Measurements from ENCODE around the gene KRT9. TPM values are rescaled to one million over a fixed set of nuclear protein-coding genes. Genes with fewer than 3 reads are reported as not detected.
"Not testable (repeated sequence)": the region's sequence is repeated elsewhere in the genome, so short reads cannot be mapped to it uniquely, and the experiment has no call there.

The KRT9 gene, protein sequence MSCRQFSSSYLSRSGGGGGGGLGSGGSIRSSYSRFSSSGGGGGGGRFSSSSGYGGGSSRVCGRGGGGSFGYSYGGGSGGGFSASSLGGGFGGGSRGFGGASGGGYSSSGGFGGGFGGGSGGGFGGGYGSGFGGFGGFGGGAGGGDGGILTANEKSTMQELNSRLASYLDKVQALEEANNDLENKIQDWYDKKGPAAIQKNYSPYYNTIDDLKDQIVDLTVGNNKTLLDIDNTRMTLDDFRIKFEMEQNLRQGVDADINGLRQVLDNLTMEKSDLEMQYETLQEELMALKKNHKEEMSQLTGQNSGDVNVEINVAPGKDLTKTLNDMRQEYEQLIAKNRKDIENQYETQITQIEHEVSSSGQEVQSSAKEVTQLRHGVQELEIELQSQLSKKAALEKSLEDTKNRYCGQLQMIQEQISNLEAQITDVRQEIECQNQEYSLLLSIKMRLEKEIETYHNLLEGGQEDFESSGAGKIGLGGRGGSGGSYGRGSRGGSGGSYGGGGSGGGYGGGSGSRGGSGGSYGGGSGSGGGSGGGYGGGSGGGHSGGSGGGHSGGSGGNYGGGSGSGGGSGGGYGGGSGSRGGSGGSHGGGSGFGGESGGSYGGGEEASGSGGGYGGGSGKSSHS
- not detected for polyA plus RNA-seq (ENCODE audit: insufficient read length in 3 of 3)

DNA sequence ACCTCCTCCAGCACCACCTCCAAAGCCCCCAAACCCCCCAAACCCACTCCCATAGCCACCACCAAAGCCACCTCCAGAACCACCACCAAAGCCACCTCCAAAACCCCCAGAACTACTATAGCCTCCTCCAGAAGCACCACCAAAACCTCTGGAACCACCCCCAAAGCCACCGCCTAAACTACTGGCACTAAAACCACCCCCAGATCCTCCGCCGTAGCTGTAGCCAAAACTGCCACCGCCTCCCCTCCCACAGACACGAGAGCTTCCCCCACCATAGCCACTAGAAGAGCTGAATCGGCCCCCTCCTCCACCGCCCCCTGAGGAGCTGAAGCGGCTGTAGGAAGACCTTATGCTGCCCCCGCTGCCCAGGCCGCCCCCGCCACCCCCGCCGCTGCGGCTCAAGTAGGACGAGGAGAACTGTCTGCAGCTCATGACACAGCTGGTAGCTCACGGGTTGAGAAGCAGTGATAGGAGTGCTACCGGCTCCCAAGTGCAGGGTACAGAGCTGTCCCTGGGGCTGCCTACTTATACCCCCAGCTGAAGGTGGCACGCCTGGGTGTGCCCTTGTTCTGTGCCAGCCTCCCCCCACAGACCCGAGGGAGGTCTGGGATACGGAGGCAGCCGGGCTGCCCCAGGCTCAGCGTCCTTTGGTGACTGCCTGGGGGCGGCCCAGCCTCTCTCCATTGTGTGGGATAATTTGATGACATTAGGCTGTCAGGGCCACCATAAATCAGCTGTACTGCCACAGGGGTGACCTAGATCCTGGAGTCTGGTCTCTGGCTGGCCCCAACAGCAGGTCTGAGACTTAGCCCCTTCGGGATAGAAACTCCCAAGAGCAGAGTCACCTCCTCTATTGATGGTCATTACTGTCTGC is at the start of gene KRT9:
Gene KRT9 (minus strand): TSS at position 499 of the 874 bp plus-strand sequence. CDS start 67 bp downstream, at position 432.
- no peak for DNase-seq (ENCODE audit: low read depth in 3 of 3, low spot score in 2 of 3)

DNA sequence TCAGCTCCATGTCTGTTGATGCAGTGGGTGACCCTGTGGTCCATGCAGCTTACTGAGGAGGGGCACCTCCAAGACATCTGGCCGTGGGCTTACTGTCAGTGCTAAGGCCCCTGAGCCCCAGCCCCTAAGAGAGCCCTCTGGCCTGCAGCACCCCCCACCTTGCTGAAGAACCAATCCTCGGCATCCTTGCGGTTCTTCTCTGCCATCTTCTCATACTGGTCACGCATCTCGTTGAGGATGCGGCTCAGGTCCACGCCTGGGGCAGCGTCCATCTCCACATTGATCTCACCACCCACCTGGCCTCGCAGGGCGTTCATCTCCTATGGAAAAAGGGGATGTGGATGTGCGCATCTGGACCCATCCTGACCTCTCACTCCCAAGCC is 49.6 kb upstream of the KRT9 start:
- not testable (repeated sequence) for DNase-seq (ENCODE audit: low read depth in 3 of 3, low spot score in 2 of 3)

DNA sequence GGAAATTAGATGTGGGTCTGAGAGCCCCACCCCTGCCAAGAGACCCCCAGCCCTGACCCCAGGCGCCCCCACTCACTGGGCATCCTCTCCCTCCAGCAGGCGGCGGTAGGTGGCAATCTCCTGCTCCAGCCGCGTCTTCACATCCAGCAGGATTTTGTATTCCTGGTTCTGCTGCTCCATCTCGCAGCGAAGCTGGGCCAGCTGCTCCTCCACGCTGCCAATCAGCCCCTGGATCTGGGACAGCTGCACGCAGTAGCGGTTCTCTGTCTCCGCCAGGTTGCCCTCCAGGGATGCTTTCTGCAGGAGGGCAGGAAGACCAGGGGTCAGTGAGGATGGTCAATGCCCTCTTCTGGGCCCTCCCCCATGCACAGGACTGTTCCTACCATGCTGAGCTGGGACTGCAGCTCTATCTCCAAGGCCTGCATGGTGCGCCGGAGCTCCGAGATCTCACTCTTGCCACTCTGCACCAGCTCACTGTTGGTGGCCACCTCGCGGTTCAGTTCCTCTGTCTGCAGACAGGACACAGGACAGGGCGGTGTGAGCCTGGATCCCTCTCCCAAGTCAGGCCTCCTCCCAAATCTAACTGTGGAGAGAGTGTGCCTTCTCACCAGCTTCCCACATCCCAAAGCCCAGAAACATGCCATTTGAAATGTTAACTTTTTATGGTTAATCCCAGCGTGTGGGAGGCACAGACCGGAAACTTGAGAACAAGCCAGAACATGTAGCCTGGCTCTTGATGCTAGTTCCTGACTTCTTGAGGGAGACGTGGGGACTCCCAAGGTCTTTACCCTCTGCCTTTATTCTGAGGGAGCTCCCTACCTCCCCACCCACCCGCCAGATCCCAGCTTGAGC is 49.0 kb upstream of the KRT9 start:
- no peak for DNase-seq (ENCODE audit: low read depth in 3 of 3, low spot score in 2 of 3)

- DNase-seq (ENCODE audit: low read depth in 3 of 3, low spot score in 2 of 3): not testable (repeated sequence)
These were observed 48.2 kb upstream of the KRT9 start for GRCh38 chr17:41619927-41620582.

DNA sequence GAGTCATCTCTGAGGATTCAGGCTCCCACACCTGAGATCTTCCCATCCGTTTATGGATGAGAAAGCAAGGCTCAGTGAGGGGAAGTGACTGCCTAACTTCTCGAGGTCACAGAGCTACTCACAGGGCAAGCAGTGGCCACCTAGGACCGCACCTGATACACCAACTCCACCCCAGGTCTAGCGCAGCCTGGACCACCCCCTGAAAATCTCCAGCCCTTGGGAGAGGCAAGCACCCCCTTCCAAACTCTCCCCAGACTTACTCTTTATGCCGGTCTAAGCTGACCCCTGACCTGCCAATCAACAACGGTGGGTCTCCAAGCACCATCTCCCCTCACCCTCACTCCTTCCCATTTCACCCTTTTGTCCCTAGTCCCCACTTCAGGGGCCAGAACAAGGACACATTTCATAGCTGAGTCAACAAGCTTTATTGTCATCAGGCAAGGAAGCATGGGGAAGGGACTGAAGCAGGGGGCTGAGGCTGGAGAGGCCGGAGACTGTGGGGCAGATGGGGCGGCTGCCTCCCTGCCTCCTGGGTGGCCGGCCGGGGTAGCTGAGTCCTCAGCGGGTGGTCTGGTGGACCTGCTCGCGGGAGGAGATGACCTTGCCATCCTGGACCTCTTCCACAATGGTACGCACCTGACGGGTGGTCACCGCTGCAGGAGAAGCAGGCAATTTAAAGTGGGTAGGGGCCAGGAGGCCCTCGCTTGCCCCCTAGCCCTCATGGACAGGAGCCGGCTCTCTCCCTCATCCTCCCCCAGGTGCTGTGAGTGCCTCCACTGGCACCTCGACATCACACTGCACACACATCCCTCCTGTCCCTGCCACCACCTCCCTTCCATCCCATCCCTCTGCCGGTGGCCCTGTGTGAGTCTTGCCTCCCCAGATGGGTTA is 47.4 kb upstream of the KRT9 start:
- no peak for DNase-seq (ENCODE audit: low read depth in 3 of 3, low spot score in 2 of 3)

DNA sequence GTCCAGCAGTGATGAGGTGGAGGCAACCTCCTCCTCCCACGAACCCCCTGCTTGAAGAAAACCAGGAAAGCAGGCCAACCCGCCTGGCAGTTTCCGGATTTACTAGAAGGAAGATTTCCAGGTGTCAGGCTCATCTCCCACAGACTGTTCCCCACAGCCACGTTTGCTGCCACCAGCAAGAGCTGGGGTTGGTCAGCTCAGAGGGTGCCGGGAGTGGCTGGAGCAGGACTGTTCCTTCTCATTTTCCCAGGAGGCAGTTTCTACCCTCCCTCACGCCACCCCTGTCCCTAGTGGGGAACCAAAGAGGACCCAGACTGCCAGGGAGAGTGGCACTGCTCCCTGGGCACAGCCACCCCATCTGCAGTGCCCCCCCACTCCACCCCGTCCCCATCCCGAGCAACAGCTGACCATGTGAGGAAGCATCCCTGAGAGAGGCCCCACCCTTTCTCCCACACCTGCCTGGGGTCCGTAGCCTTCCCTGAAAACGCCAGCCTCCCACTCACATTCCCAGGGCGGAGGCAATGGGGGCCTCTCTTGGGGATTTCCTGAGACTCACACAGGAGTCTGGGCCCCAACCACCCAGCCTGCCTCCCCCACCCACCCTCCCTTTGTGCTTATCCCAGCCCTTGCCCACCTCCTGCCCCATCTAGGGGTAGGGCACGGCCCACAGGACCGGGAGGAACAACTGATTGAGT is 46.6 kb upstream of the KRT9 start:
- no peak for DNase-seq (ENCODE audit: low read depth in 3 of 3, low spot score in 2 of 3)

GRCh38 chr17:41617698-41618097 is 45.8 kb upstream of the KRT9 start:
- no peak for DNase-seq (ENCODE audit: low read depth in 3 of 3, low spot score in 2 of 3)

GRCh38 chr17:41617136-41617535 is 45.3 kb upstream of the KRT9 start:
- no peak for DNase-seq (ENCODE audit: low read depth in 3 of 3, low spot score in 2 of 3)

DNA sequence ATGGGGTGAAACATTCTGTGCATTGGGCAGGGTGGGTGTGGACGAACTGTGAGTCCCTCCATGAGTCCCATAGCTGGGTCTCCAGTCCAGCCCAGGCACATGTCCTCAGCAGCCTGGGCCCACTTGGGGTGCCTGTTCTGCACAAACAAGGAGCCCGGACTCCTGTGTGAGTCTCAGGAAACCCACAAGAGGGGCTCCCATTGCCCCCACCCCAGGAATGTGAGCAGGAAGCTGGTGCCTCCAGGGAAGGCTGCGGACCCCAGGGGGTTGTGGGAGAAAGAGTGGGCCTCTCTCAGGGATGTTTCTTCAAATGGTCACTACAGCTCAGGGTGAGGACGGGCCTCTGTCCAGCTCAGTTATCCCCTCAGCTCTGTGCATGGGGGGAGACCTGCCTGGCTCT is 44.6 kb upstream of the KRT9 start:
- not testable (repeated sequence) for DNase-seq (ENCODE audit: low read depth in 3 of 3, low spot score in 2 of 3)

DNA sequence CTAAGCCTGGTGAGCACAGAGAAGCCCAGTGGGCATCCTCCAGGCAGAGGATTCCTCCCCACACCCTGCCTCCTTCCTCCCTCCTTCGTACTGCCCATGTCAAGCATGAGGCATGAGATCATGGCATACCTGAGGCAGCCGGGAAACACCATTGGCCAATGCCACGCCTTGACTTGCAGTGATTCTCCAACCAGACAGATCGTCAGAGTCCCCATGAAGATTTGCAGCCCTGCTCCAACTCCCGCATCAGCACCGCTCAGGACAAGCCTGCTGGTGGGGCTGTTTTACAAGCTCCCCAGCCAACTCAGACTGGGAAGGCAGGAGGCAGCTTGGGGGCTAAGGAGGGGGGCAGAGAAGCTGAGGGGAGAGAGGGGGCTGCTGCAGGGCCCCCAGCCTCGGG is 43.6 kb upstream of the KRT9 start:
- DNase-seq (ENCODE audit: low read depth in 3 of 3, low spot score in 2 of 3): no peak

DNA sequence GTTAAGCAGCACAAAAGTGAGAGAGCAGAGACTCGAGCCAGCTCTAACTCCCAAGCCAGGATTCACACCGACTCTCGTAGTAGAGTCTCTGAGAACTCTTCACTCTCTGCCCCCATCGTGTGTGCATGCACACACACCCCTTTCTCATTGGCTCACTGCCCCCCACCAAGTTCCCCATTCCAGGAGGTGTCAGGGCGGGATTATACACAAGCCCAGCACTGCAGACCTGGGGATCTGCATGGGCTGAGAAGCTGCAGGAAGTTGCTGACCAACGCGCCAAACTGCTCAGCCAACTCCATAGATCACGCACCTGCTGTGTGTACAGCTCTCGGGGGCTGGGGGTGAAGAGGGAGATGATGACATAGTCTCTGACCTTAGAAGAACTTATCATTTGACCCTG is 42.9 kb upstream of the KRT9 start:
- DNase-seq (ENCODE audit: low read depth in 3 of 3, low spot score in 2 of 3): not testable (repeated sequence)

- DNase-seq (ENCODE audit: low read depth in 3 of 3, low spot score in 2 of 3): no peak
These were observed 42.2 kb upstream of the KRT9 start for GRCh38 chr17:41614098-41614497.

DNA sequence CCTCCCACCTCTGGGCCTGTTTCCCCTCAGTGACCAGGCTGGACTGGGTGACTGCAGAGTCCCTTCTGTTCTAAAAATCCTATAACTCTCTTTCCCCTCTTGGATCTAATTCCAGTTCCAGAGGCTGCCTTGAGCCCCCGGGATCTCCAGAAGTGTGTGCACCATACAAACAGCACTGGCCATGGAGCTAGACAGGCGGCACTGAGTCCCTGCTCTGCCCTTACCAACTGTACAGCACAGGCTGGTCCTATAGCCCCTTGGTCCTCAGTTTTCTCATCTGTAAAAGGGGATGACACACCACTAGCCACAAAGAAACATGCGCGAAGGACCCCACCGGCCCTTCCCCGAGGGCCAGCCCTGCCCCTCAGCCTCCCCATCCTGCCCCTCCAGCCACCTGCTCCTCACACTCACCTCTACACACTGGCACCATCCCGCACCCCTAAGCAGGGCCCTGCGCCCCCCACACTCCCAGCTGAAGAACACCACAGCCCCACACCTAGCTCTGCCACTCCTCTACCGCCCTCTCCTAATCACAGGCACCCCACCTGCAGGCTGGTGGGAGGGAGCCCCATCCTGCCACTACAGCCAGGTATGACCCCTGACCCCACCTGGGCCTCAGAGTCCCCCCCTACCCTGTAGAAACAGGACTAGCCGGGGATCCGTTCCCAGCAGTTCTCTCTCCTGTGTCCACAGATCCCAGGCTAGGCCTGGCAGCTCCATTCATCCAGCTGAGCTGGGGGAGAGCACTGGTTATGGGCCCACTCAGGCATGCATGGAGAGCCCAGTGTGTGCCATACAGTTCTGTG is 41.6 kb upstream of the KRT9 start:
- DNase-seq (ENCODE audit: low read depth in 3 of 3, low spot score in 2 of 3): no peak

GRCh38 chr17:41612376-41613160 is 40.7 kb upstream of the KRT9 start, which contains the start of gene KRT16:
Gene KRT16 (minus strand): TSS chr17:41612767. CDS start chr17:41612688, 79 bp downstream.
- not testable (repeated sequence) for DNase-seq (ENCODE audit: low read depth in 3 of 3, low spot score in 2 of 3)

GRCh38 chr17:41610965-41611640 is 39.2 kb upstream of the KRT9 start:
- no peak for DNase-seq (ENCODE audit: low read depth in 3 of 3, low spot score in 2 of 3)

DNA sequence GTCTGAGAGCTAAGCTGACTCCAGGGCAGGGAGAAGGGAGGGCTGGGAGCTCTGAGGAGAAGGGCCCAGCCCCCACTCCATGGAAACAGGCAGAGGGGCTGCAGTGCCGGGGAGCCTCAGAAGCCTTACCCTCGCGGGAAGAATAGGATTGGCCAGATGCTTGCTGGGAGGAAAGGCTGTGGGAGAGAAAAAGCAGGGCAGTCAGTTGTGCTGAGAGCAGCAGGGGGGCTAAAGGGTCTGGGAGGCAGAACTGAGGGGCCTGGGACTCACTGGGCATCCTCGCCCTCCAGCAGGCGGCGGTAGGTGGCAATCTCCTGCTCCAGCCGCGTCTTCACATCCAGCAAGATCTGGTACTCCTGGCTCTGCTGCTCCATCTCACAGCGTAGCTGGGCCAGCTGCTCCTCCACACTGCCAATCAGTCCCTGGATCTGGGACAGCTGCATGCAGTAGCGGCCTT is 38.2 kb upstream of the KRT9 start:
- not testable (repeated sequence) for DNase-seq (ENCODE audit: low read depth in 3 of 3, low spot score in 2 of 3)
